ENCODE results near the gene CEP57.
"Not testable (repeated sequence)": the region's sequence is repeated elsewhere in the genome, so short reads cannot be mapped to it uniquely, and the experiment has no call there.

Gene CEP57

DNA sequence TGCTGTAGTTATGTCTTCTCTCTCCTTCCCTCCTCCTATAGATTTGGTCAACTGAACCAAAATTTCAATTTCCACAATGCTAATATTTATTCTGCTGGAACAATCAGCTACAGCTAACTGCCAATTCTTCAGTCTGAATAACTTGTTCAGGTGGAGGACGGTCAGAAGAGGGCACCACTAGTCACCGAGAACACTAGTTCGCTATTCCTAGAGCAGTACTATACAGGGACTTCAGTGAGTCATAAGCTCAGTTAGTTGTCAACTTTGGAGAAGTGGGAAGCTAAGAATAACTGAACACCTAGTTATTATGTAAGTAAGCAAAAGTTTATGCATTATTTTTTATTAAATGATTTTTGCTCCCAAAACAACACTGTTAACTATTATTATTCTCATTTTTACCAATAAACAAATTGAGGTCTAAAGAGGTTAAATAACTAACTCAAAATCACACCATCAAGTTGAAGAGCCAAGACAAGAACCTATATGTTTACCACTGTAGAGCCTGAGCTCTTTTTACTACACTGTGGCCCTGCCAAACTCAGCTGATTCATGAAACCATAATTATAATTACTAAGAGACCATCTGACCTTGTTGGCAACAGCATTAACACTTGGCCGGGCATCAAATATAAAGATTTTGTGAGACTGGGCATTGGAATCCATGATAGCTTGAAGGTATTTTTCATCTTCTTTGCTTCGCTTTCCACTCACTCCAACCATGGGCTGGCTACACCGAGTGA lies 59.0 kb downstream of the CEP57 start:
- H3K9me3 ChIP-seq (ENCODE audit: control insufficient read depth, low read length), result no peaks in the 10 kb centered on the region
- H3K4me3 ChIP-seq (ENCODE audit: insufficient read depth, low read depth, low read length, poor library complexity, severe bottlenecking), result no peak overlapping the region
- no peaks in the 10 kb centered on the region for H3K27me3 ChIP-seq (replicated peaks; ENCODE audit: control insufficient read depth, insufficient read depth, low read length, poor library complexity, severe bottlenecking)
- no peak for DNase-seq
- H3K27ac ChIP-seq (ENCODE audit: insufficient read depth, low read length, poor library complexity, severe bottlenecking), result no peak overlapping the region
- H3K36me3 ChIP-seq (ENCODE audit: control insufficient read depth, insufficient read depth, low read length), result peaks cover 14% of the 10 kb centered on the region
- no peaks in the 10 kb centered on the region for H3K4me1 ChIP-seq (ENCODE audit: control insufficient read depth, insufficient read depth, low read length, poor library complexity, severe bottlenecking)

DNA sequence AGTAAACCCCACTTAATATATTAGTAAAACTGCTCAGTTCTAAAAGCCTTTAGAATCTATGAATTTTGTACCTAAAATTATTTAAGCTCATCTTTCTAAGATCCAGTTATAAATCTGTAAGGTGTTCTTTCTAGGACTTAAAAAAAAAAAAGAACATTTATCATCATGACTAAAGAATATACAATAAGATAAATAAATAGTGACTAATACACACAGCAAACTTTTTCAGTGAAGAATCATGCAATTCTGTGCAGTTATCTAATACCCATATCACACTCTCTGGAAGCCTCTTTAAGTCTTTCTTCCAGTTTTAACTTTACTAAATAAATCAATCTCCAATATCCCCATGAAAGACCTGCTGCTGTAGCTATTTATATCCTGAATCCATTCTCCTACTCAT lies 59.8 kb downstream of the CEP57 start:
- peaks cover 13% of the 10 kb centered on the region for H3K36me3 ChIP-seq (ENCODE audit: control insufficient read depth, insufficient read depth, low read length)

GRCh38 chr11:95853138-95853537 lies 62.8 kb downstream of the CEP57 start:
- Histone ChIP-seq H3K4me3 (ENCODE audit: insufficient read depth, low read depth, low read length, poor library complexity, severe bottlenecking) (no peak overlapping the region), H3K36me3 (ENCODE audit: control insufficient read depth, insufficient read depth, low read length) (peaks cover 9% of the 10 kb centered on the region), H3K9me3 (ENCODE audit: control insufficient read depth, low read length) (no peaks in the 10 kb centered on the region), H3K27ac (ENCODE audit: insufficient read depth, low read length, poor library complexity, severe bottlenecking) (no peak overlapping the region), H3K27me3 (replicated peaks; ENCODE audit: control insufficient read depth, insufficient read depth, low read length, poor library complexity, severe bottlenecking) (no peaks in the 10 kb centered on the region), H3K4me1 (ENCODE audit: control insufficient read depth, insufficient read depth, low read length, poor library complexity, severe bottlenecking) (no peaks in the 10 kb centered on the region)
- DNase-seq, result no peak

More for the DNA sequence above, 59.8 kb downstream of the CEP57 start:
- H3K4me1 ChIP-seq (ENCODE audit: control insufficient read depth, insufficient read depth, low read length, poor library complexity, severe bottlenecking), result no peaks in the 10 kb centered on the region
- no peak for DNase-seq
- no peak overlapping the region for H3K4me3 ChIP-seq (ENCODE audit: insufficient read depth, low read depth, low read length, poor library complexity, severe bottlenecking)
- H3K27me3 ChIP-seq (replicated peaks; ENCODE audit: control insufficient read depth, insufficient read depth, low read length, poor library complexity, severe bottlenecking), result no peaks in the 10 kb centered on the region
- H3K27ac ChIP-seq (ENCODE audit: insufficient read depth, low read length, poor library complexity, severe bottlenecking), result no peak overlapping the region
- H3K9me3 ChIP-seq (ENCODE audit: control insufficient read depth, low read length), result no peaks in the 10 kb centered on the region

DNA sequence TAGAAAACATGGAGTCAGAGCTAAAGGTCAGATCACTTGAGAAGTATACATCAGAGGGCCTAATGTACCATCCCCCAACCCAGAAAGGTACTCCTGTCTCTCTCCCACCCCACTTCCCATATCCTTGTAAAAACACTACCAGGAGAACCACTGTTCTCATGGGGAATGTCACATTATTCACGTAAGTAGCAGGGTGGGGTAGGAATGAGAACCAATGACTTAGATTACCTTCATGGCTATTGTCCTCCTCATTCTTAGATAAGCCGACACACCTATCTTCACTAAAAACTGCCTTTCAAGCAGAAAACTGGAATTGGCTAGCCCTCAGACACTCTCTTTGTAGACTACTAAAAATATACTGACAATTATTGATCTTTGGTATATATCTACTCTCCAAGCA lies 63.6 kb downstream of the CEP57 start:
- no peak for DNase-seq
- Histone ChIP-seq H3K9me3 (ENCODE audit: control insufficient read depth, low read length) (no peaks in the 10 kb centered on the region), H3K36me3 (ENCODE audit: control insufficient read depth, insufficient read depth, low read length) (peaks cover 9% of the 10 kb centered on the region), H3K4me3 (ENCODE audit: insufficient read depth, low read depth, low read length, poor library complexity, severe bottlenecking) (no peak overlapping the region), H3K4me1 (ENCODE audit: control insufficient read depth, insufficient read depth, low read length, poor library complexity, severe bottlenecking) (no peaks in the 10 kb centered on the region), H3K27me3 (replicated peaks; ENCODE audit: control insufficient read depth, insufficient read depth, low read length, poor library complexity, severe bottlenecking) (no peaks in the 10 kb centered on the region), H3K27ac (ENCODE audit: insufficient read depth, low read length, poor library complexity, severe bottlenecking) (no peak overlapping the region)

DNA sequence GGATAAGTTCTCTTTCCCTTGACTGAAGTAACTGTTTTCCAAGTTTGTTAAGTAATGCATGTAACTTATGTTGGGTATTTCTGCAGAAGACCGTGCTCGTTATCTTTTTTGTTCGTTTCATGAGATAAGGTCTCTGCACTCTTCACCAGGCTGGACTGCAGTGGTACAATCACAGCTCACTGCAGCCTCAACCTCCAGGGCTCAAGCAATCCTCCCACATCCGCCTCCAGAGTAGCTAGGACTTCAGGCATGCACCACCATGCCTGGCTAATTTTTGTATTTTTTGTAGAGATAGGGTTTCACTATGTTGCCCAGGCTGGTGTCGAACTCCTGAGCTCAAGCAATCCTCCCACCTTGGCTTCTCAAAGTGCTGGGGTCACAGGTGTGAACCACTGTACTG lies 64.1 kb downstream of the CEP57 start:
- not testable (repeated sequence) for H3K4me1 ChIP-seq (ENCODE audit: control insufficient read depth, insufficient read depth, low read length, poor library complexity, severe bottlenecking); H3K27me3 ChIP-seq (replicated peaks; ENCODE audit: control insufficient read depth, insufficient read depth, low read length, poor library complexity, severe bottlenecking); DNase-seq; H3K9me3 ChIP-seq (ENCODE audit: control insufficient read depth, low read length); H3K4me3 ChIP-seq (ENCODE audit: insufficient read depth, low read depth, low read length, poor library complexity, severe bottlenecking); H3K36me3 ChIP-seq (ENCODE audit: control insufficient read depth, insufficient read depth, low read length); H3K27ac ChIP-seq (ENCODE audit: insufficient read depth, low read length, poor library complexity, severe bottlenecking)

GRCh38 chr11:95860024-95860423 lies 69.7 kb downstream of the CEP57 start:
- H3K4me3 ChIP-seq (ENCODE audit: insufficient read depth, low read depth, low read length, poor library complexity, severe bottlenecking); H3K27me3 ChIP-seq (replicated peaks; ENCODE audit: control insufficient read depth, insufficient read depth, low read length, poor library complexity, severe bottlenecking); DNase-seq; H3K36me3 ChIP-seq (ENCODE audit: control insufficient read depth, insufficient read depth, low read length); H3K27ac ChIP-seq (ENCODE audit: insufficient read depth, low read length, poor library complexity, severe bottlenecking); H3K9me3 ChIP-seq (ENCODE audit: control insufficient read depth, low read length); H3K4me1 ChIP-seq (ENCODE audit: control insufficient read depth, insufficient read depth, low read length, poor library complexity, severe bottlenecking): not testable (repeated sequence)

DNA sequence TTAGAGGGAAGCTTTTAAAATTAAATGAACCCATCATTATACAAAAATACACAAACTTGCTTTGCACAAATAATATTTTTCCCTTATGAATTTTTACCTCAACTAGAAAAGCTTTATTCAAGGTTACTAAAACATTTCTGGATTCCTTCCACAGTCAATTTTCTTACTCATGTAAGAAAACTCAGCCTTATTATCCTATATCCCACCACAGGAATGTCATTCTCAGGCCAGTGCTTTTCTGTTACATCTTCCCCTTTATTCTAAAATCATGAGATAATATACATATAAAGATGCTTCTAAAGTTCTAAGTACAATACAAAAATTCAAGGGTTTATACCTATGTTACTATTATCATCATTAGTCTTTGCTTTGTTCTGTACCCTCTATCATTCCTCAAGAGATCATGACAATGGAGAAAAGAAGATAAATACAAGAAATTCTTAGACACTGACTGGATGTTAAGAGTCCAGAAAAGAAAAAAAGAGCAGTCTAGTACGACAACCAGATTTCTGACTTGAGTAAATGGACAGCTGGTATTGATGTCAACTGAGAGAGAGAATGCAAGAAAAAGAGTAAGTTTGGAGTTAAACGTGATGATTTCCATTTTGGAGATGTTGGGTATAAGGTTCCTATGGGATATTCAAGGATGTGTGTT lies 73.3 kb downstream of the CEP57 start:
- Histone ChIP-seq H3K9me3 (ENCODE audit: control insufficient read depth, low read length) (no peaks in the 10 kb centered on the region), H3K4me3 (ENCODE audit: insufficient read depth, low read depth, low read length, poor library complexity, severe bottlenecking) (no peak overlapping the region), H3K4me1 (ENCODE audit: control insufficient read depth, insufficient read depth, low read length, poor library complexity, severe bottlenecking) (no peaks in the 10 kb centered on the region), H3K27me3 (replicated peaks; ENCODE audit: control insufficient read depth, insufficient read depth, low read length, poor library complexity, severe bottlenecking) (no peaks in the 10 kb centered on the region), H3K36me3 (ENCODE audit: control insufficient read depth, insufficient read depth, low read length) (no peaks in the 10 kb centered on the region), H3K27ac (ENCODE audit: insufficient read depth, low read length, poor library complexity, severe bottlenecking) (no peak overlapping the region)
- DNase-seq, result no peak

- Histone ChIP-seq H3K4me1 (ENCODE audit: control insufficient read depth, insufficient read depth, low read length, poor library complexity, severe bottlenecking) (no peaks in the 10 kb centered on the region), H3K36me3 (ENCODE audit: control insufficient read depth, insufficient read depth, low read length) (no peaks in the 10 kb centered on the region), H3K9me3 (ENCODE audit: control insufficient read depth, low read length) (no peaks in the 10 kb centered on the region), H3K27me3 (replicated peaks; ENCODE audit: control insufficient read depth, insufficient read depth, low read length, poor library complexity, severe bottlenecking) (no peaks in the 10 kb centered on the region), H3K27ac (ENCODE audit: insufficient read depth, low read length, poor library complexity, severe bottlenecking) (no peak overlapping the region), H3K4me3 (ENCODE audit: insufficient read depth, low read depth, low read length, poor library complexity, severe bottlenecking) (no peak overlapping the region)
- DNase-seq, result no peak
Measured at GRCh38 chr11:95867105-95867504, 76.8 kb downstream of the CEP57 start.

DNA sequence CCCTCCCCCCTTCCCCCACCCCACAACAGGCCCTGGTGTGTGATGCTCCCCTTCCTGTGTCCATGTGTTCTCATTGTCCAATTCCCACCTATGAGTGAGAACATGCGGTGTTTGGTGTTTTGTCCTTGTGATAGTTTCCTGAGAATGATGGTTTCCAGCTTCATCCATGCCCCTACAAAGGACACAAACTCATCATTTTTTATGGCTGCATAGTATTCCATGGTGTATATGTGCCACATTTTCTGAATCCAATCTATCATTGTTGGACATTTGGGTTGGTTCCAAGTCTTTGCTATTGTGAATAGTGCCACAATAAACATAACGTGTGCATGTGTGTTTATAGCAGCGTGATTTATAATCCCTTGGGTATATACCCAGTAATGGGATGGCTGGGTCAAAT lies 80.6 kb downstream of the CEP57 start:
- DNase-seq; H3K9me3 ChIP-seq (ENCODE audit: control insufficient read depth, low read length); H3K27me3 ChIP-seq (replicated peaks; ENCODE audit: control insufficient read depth, insufficient read depth, low read length, poor library complexity, severe bottlenecking); H3K4me1 ChIP-seq (ENCODE audit: control insufficient read depth, insufficient read depth, low read length, poor library complexity, severe bottlenecking); H3K27ac ChIP-seq (ENCODE audit: insufficient read depth, low read length, poor library complexity, severe bottlenecking); H3K36me3 ChIP-seq (ENCODE audit: control insufficient read depth, insufficient read depth, low read length); H3K4me3 ChIP-seq (ENCODE audit: insufficient read depth, low read depth, low read length, poor library complexity, severe bottlenecking): not testable (repeated sequence)

- H3K27ac ChIP-seq (ENCODE audit: insufficient read depth, low read length, poor library complexity, severe bottlenecking), result no peak overlapping the region
- no peak for DNase-seq
- no peaks in the 10 kb centered on the region for H3K36me3 ChIP-seq (ENCODE audit: control insufficient read depth, insufficient read depth, low read length)
- H3K27me3 ChIP-seq (replicated peaks; ENCODE audit: control insufficient read depth, insufficient read depth, low read length, poor library complexity, severe bottlenecking), result no peaks in the 10 kb centered on the region
- no peaks in the 10 kb centered on the region for H3K4me1 ChIP-seq (ENCODE audit: control insufficient read depth, insufficient read depth, low read length, poor library complexity, severe bottlenecking)
- H3K4me3 ChIP-seq (ENCODE audit: insufficient read depth, low read depth, low read length, poor library complexity, severe bottlenecking), result no peak overlapping the region
- no peaks in the 10 kb centered on the region for H3K9me3 ChIP-seq (ENCODE audit: control insufficient read depth, low read length)
Measured at GRCh38 chr11:95877291-95877690, 87.0 kb downstream of the CEP57 start.

Measured in effector memory CD4-positive, alpha-beta T cell (primary cell).